IMR-90 (cell line): ENCODE data around the gene STAG1. TPM values are rescaled to one million over a fixed set of nuclear protein-coding genes. Genes with fewer than 3 reads are reported as not detected.
"Not testable (repeated sequence)": the region's sequence is repeated elsewhere in the genome, so short reads cannot be mapped to it uniquely, and the experiment has no call there.

Experiments used
- ATAC-seq: fragments of 200-7000 bp; cut with Tn5 transposase; 2 replicates; pipeline ENCODE4 v1.9.1; 2020; ENCODE audit warnings: low read depth, mild to moderate bottlenecking, moderate library complexity
- BruUV-seq: library from RNA; stranded (reverse); fragments of 400-500 nt; replicated peaks from 2 replicates; lab custom pipeline; 2021; lab: Mats Ljungman, UMichigan
- CTCF ChIA-PET: fragments of 300-600 bp; formaldehyde crosslinking; extraction: SDS; loops from one replicate; lab custom pipeline; 2021; ENCODE audit warnings: antibody characterized with exemption; lab: Yijun Ruan, JAX
- POLR2A ChIA-PET: fragments of 300-600 bp; sonication (Branson Sonifier 250); formaldehyde crosslinking; loops from one replicate; lab custom pipeline; 2022; ENCODE audit warnings: antibody characterized with exemption; ENCODE audit not compliant: unreplicated experiment; lab: Charles Lee
- DNase-seq: peaks from one replicate; pipeline ENCODE4 v3.0.0; 2013
- H2AFZ ChIP-seq: replicated peaks from 2 replicates; pipeline ENCODE3; 2013; ENCODE audit warnings: low read length, mild to moderate bottlenecking; ENCODE audit not compliant: poor library complexity
- H2AK5ac ChIP-seq: 2 replicates; pipeline ENCODE4 v1.6.1; 2013; ENCODE audit warnings: low read depth, low read length, inconsistent platforms
- H2AK9ac ChIP-seq: replicated peaks from 2 replicates; pipeline ENCODE3; 2013; ENCODE audit warnings: mild to moderate bottlenecking, low read depth, low read length, moderate library complexity; ENCODE audit not compliant: poor library complexity
- H2BK120ac ChIP-seq: 2 replicates; pipeline ENCODE4 v1.6.1; 2013; ENCODE audit warnings: low read depth, low read length, inconsistent platforms
- H2BK15ac ChIP-seq: 3 replicates; pipeline ENCODE4 v1.6.1; 2013; ENCODE audit warnings: low read depth, low read length, inconsistent platforms
- H2BK20ac ChIP-seq: 2 replicates; pipeline ENCODE4 v1.6.1; 2013; ENCODE audit warnings: low read depth, mild to moderate bottlenecking, inconsistent platforms, low read length, moderate library complexity
- H2BK5ac ChIP-seq: 2 replicates; pipeline ENCODE4 v1.6.1; 2013; ENCODE audit warnings: mild to moderate bottlenecking, low read depth, low read length, inconsistent platforms; ENCODE audit not compliant: poor library complexity, severe bottlenecking
- H3K14ac ChIP-seq: replicated peaks from 2 replicates; pipeline ENCODE4 v1.6.1; 2013; ENCODE audit warnings: low read depth, low read length, inconsistent platforms
- H3K18ac ChIP-seq: 2 replicates; pipeline ENCODE4 v1.6.1; 2013; ENCODE audit warnings: low read depth, low read length, control low read depth
- H3K23ac ChIP-seq: 2 replicates; pipeline ENCODE4 v1.6.1; 2013; ENCODE audit warnings: low read depth, low read length, inconsistent platforms
- H3K27ac ChIP-seq: 2 replicates; pipeline ENCODE4 v1.5.1; 2013; ENCODE audit warnings: mild to moderate bottlenecking, control low read depth, low read length; ENCODE audit not compliant: insufficient read depth
- H3K27me3 ChIP-seq: 2 replicates; pipeline ENCODE4 v1.6.1; 2013; ENCODE audit warnings: low read length; ENCODE audit not compliant: control insufficient read depth, insufficient read depth
- H3K36me3 ChIP-seq: 2 replicates; pipeline ENCODE4 v1.6.1; 2013; ENCODE audit warnings: low read length, mixed read lengths; ENCODE audit not compliant: control insufficient read depth, insufficient read depth
- H3K4ac ChIP-seq: 2 replicates; pipeline ENCODE4 v1.6.1; 2013; ENCODE audit warnings: low read depth, low read length, inconsistent platforms
- H3K4me1 ChIP-seq: 2 replicates; pipeline ENCODE4 v1.6.1; 2013; ENCODE audit warnings: low read length, mixed read lengths; ENCODE audit not compliant: control insufficient read depth, insufficient read depth
- H3K4me2 ChIP-seq: 2 replicates; pipeline ENCODE4 v1.6.1; 2013; ENCODE audit warnings: low read depth, mild to moderate bottlenecking, control low read depth, low read length, moderate library complexity
- H3K4me3 ChIP-seq: 2 replicates; pipeline ENCODE4 v1.5.1; 2013; ENCODE audit warnings: low read depth, mild to moderate bottlenecking, control low read depth, low read length, moderate library complexity; ENCODE audit not compliant: insufficient read depth
- H3K56ac ChIP-seq: 2 replicates; pipeline ENCODE4 v1.6.1; 2013; ENCODE audit warnings: low read length, inconsistent platforms; ENCODE audit not compliant: insufficient read depth; ENCODE audit errors: extremely low read depth
- H3K79me1 ChIP-seq, 2 experiments: 2 replicates each; pipeline ENCODE4 v1.6.1; 2013; ENCODE audit warnings: low read length in 2 of 2, inconsistent platforms in 1 of 2, low read depth in 1 of 2
- H3K9ac ChIP-seq: 2 replicates; pipeline ENCODE4 v1.6.1; 2013; ENCODE audit warnings: low read depth, low read length, control low read depth
- H3K9me1 ChIP-seq: 2 replicates; pipeline ENCODE4 v1.6.1; 2013; ENCODE audit warnings: low read length, inconsistent platforms; ENCODE audit not compliant: insufficient read depth
- H3K9me3 ChIP-seq: 2 replicates; pipeline ENCODE4 v1.6.1; 2013; ENCODE audit warnings: low read length; ENCODE audit not compliant: control insufficient read depth, insufficient read depth
- H4K20me1 ChIP-seq: 2 replicates; pipeline ENCODE4 v1.6.1; 2013; ENCODE audit warnings: low read length, inconsistent platforms; ENCODE audit not compliant: insufficient read depth
- H4K5ac ChIP-seq: 2 replicates; pipeline ENCODE4 v1.6.1; 2013; ENCODE audit warnings: mild to moderate bottlenecking, low read depth, low read length, control low read depth
- H4K8ac ChIP-seq, 2 experiments: 2 replicates each; pipeline ENCODE4 v1.6.1; 2013; ENCODE audit warnings: low read depth in 2 of 2, low read length in 2 of 2, control low read depth in 1 of 2, inconsistent platforms in 1 of 2
- H4K91ac ChIP-seq: 2 replicates; pipeline ENCODE4 v1.6.1; 2013; ENCODE audit warnings: low read depth, low read length, inconsistent platforms; ENCODE audit not compliant: insufficient read depth
- CEBPB ChIP-seq: IDR thresholded peaks from 2 replicates; pipeline ENCODE4 v1.6.1; 2012; ENCODE audit warnings: low read depth, low read length, improper control_type of control experiment
- MAZ ChIP-seq: IDR thresholded peaks from 2 replicates; pipeline ENCODE4 v1.6.1; 2012; ENCODE audit warnings: low read depth, mild to moderate bottlenecking, low read length, improper control_type of control experiment, moderate library complexity, borderline replicate concordance
- NFE2L2 ChIP-seq: fragments of 150-350 bp; IDR thresholded peaks from 2 replicates; pipeline ENCODE4 v1.6.1; 2016; ENCODE audit warnings: low read depth, mild to moderate bottlenecking, low read length
- WGBS, 2 experiments: methylation state at CpG; one replicate each; pipeline versions ENCODE4 v1.1.5 to v1.1.7; 2013; ENCODE audit warnings: missing lambda C conversion rate in 2 of 2; ENCODE audit not compliant: insufficient read length in 1 of 2; ENCODE audit errors: extremely low coverage in 2 of 2; 5-methylcytosine and 5-hydroxymethylcytosine counted together
- dilution Hi-C: fragments of 300-500 bp; cut with HindIII; formaldehyde crosslinking; loops from one replicate; pipeline ENCODE4 v1.14.3; 2018; ENCODE audit warnings: low sequenced_read_pairs; ENCODE audit not compliant: unreplicated experiment
- in situ Hi-C: fragments of 300-500 bp; cut with MboI; formaldehyde crosslinking; loops from 3 replicates; pipeline ENCODE4 v1.14.3; 2019; ENCODE audit warnings: low sequenced_read_pairs, inconsistent platforms, mixed read lengths
- intact Hi-C: fragments of 100-400 bp; cut with micrococcal nuclease; formaldehyde crosslinking; loops from 2 replicates; pipeline ENCODE4 v1.10.0; 2022
- polyA plus RNA-seq, 3 experiments: library from polyadenylated mRNA; depleted of rRNA; stranded (reverse); fragments of >200 nt; gene quantifications; 2 replicates each; pipeline ENCODE4 v1.2.3, GENCODE V29; 2012; ENCODE audit warnings: low replicate concordance in 1 of 3
- total RNA-seq: library from RNA; depleted of rRNA; stranded (reverse); fragments of >200 nt; gene quantifications from 2 replicates; pipeline ENCODE4 v1.2.3, GENCODE V29; 2012

Gene STAG1
- total and polyA plus RNA-seq, 2 of the 4 experiments (the other 2 are of a cell fraction): 9.6 to 32.3 TPM

DNA sequence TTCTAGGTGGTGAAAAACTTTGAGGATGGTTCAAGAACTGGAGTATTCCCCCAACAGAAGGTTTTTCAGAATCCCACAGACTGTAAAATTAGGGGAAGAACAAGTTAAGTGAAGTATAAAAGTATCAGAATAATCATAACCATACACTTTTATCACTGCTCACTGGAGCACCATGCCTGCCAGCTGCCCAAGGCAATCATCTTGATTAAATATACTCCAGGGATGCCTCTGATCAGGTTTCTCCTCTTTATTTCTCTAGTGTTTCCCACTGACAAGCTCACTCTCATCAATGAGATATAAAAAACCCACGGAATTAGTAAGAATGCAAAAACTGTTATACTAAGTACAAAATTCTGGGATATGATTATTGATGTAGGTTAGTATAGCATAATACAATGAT is 108.0 kb downstream of the STAG1 start:
- H2BK20ac ChIP-seq: no peak overlapping the region
- no peak overlapping the region for H3K18ac ChIP-seq
- no peaks in the 10 kb centered on the region for H3K4me1 ChIP-seq
- H2BK15ac ChIP-seq: no peak overlapping the region
- no peak overlapping the region for H3K4me2 ChIP-seq
- H3K9me1 ChIP-seq: peaks cover 9% of the 10 kb centered on the region; the same call in 1 of the 2 replicates
- H4K5ac ChIP-seq: no peak overlapping the region
- no peak overlapping the region for H4K8ac ChIP-seq
- no peak overlapping the region for H3K23ac ChIP-seq
- intact Hi-C loops (no loop called here), dilution Hi-C loops (no loop called here), in situ Hi-C loops (no loop called here)
- H3K27ac ChIP-seq: no peak overlapping the region
- peaks cover 3% of the 10 kb centered on the region; the same call in 1 of the 2 replicates for H4K20me1 ChIP-seq
- H2AK5ac ChIP-seq: no peak overlapping the region
- no TSS peak for BruUV-seq
- no CpG with 5 or more reads among the region's 1 CpG for WGBS, 2 experiments
- DNase-seq: no peak
- H3K36me3 ChIP-seq: 0 out of 2 replicates have a peak, but pooled peaks cover 1% of the 10 kb centered on the region
- H2AFZ ChIP-seq: no peak overlapping the region
- H3K14ac ChIP-seq: no peak overlapping the region
- no peaks in the 10 kb centered on the region for H3K9me3 ChIP-seq
- H2BK120ac ChIP-seq: no peak overlapping the region
- ChIA-PET CTCF (no interaction called here), POLR2A (no interaction called here)
- no peaks in the 10 kb centered on the region for H3K27me3 ChIP-seq
- H3K9ac ChIP-seq: no peak overlapping the region
- H3K4me3 ChIP-seq: no peak overlapping the region
- TF ChIP-seq CEBPB (no peak), NFE2L2 (no peak), MAZ (no peak)
- no peak overlapping the region for H3K56ac ChIP-seq
- no peak for ATAC-seq
- no peak overlapping the region for H4K91ac ChIP-seq
- no peak overlapping the region for H2BK5ac ChIP-seq
- no peak overlapping the region for H3K4ac ChIP-seq
- H2AK9ac ChIP-seq: no peak overlapping the region
- peaks cover 28 to 63% of the 10 kb centered on the region in 2 experiments for H3K79me1 ChIP-seq

DNA sequence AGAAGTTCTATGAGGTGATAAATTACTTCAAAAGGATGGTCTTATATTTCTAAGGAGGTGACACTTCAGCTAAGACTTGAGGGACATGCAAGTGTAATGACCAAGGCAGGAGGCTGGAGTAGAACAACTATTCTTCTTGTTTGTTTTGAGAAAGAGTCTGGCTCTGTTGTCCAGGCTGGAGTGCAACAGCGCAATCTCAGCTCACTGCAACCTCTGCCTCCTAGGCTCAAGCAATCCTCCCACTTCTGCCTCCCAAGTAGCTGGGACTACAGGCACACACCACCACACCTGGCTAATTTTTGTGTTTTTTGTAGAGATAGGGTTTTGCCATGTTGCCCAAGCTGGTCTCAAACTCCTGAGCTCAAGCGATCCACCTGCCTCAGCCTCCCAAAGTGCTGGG is 108.8 kb downstream of the STAG1 start:
- dilution Hi-C loops, H3K36me3 ChIP-seq, H3K27me3 ChIP-seq, H3K14ac ChIP-seq, H3K27ac ChIP-seq, H4K8ac ChIP-seq, H3K4me1 ChIP-seq, H4K91ac ChIP-seq, H3K4ac ChIP-seq, H3K9me1 ChIP-seq, H3K4me3 ChIP-seq, H3K56ac ChIP-seq, BruUV-seq, H4K5ac ChIP-seq, H3K9ac ChIP-seq, H2AK5ac ChIP-seq, DNase-seq, H4K20me1 ChIP-seq, in situ Hi-C loops, intact Hi-C loops, H2BK5ac ChIP-seq, CTCF ChIA-PET, H2AFZ ChIP-seq, H3K18ac ChIP-seq, H3K23ac ChIP-seq, H2BK120ac ChIP-seq, H2BK15ac ChIP-seq, H3K4me2 ChIP-seq, H2AK9ac ChIP-seq, POLR2A ChIA-PET, H2BK20ac ChIP-seq, H3K9me3 ChIP-seq, ATAC-seq: not testable (repeated sequence)
- WGBS, 2 experiments: no CpG with 5 or more reads among the region's 2 CpGs
- peaks cover 32 to 66% of the 10 kb centered on the region in 2 experiments for H3K79me1 ChIP-seq
